IMR-90 (cell line): Measurements from ENCODE around the gene NQO2. TPM values are rescaled to one million over a fixed set of nuclear protein-coding genes. Genes with fewer than 3 reads are reported as not detected.

ENCODE experiments used
- ATAC-seq: fragments of 200-7000 bp; cut with Tn5 transposase; 2 replicates; pipeline ENCODE4 v1.9.1; 2020; ENCODE audit warnings: low read depth, mild to moderate bottlenecking, moderate library complexity
- BruUV-seq: library from RNA; stranded (reverse); fragments of 400-500 nt; replicated peaks from 2 replicates; lab custom pipeline; 2021; lab: Mats Ljungman, UMichigan
- CTCF ChIA-PET: fragments of 300-600 bp; formaldehyde crosslinking; extraction: SDS; loops from one replicate; lab custom pipeline; 2021; ENCODE audit warnings: antibody characterized with exemption; lab: Yijun Ruan, JAX
- POLR2A ChIA-PET: fragments of 300-600 bp; sonication (Branson Sonifier 250); formaldehyde crosslinking; loops from one replicate; lab custom pipeline; 2022; ENCODE audit warnings: antibody characterized with exemption; ENCODE audit not compliant: unreplicated experiment; lab: Charles Lee
- DNase-seq: peaks from one replicate; pipeline ENCODE4 v3.0.0; 2013
- H2AFZ ChIP-seq: replicated peaks from 2 replicates; pipeline ENCODE3; 2013; ENCODE audit warnings: low read length, mild to moderate bottlenecking; ENCODE audit not compliant: poor library complexity
- H2AK5ac ChIP-seq: 2 replicates; pipeline ENCODE4 v1.6.1; 2013; ENCODE audit warnings: low read depth, low read length, inconsistent platforms
- H2AK9ac ChIP-seq: replicated peaks from 2 replicates; pipeline ENCODE3; 2013; ENCODE audit warnings: mild to moderate bottlenecking, low read depth, low read length, moderate library complexity; ENCODE audit not compliant: poor library complexity
- H2BK120ac ChIP-seq: 2 replicates; pipeline ENCODE4 v1.6.1; 2013; ENCODE audit warnings: low read depth, low read length, inconsistent platforms
- H2BK15ac ChIP-seq: 3 replicates; pipeline ENCODE4 v1.6.1; 2013; ENCODE audit warnings: low read depth, low read length, inconsistent platforms
- H2BK20ac ChIP-seq: 2 replicates; pipeline ENCODE4 v1.6.1; 2013; ENCODE audit warnings: low read depth, mild to moderate bottlenecking, inconsistent platforms, low read length, moderate library complexity
- H2BK5ac ChIP-seq: 2 replicates; pipeline ENCODE4 v1.6.1; 2013; ENCODE audit warnings: mild to moderate bottlenecking, low read depth, low read length, inconsistent platforms; ENCODE audit not compliant: poor library complexity, severe bottlenecking
- H3K14ac ChIP-seq: replicated peaks from 2 replicates; pipeline ENCODE4 v1.6.1; 2013; ENCODE audit warnings: low read depth, low read length, inconsistent platforms
- H3K18ac ChIP-seq: 2 replicates; pipeline ENCODE4 v1.6.1; 2013; ENCODE audit warnings: low read depth, low read length, control low read depth
- H3K23ac ChIP-seq: 2 replicates; pipeline ENCODE4 v1.6.1; 2013; ENCODE audit warnings: low read depth, low read length, inconsistent platforms
- H3K27ac ChIP-seq: 2 replicates; pipeline ENCODE4 v1.5.1; 2013; ENCODE audit warnings: mild to moderate bottlenecking, control low read depth, low read length; ENCODE audit not compliant: insufficient read depth
- H3K27me3 ChIP-seq: 2 replicates; pipeline ENCODE4 v1.6.1; 2013; ENCODE audit warnings: low read length; ENCODE audit not compliant: control insufficient read depth, insufficient read depth
- H3K36me3 ChIP-seq: 2 replicates; pipeline ENCODE4 v1.6.1; 2013; ENCODE audit warnings: low read length, mixed read lengths; ENCODE audit not compliant: control insufficient read depth, insufficient read depth
- H3K4ac ChIP-seq: 2 replicates; pipeline ENCODE4 v1.6.1; 2013; ENCODE audit warnings: low read depth, low read length, inconsistent platforms
- H3K4me1 ChIP-seq: 2 replicates; pipeline ENCODE4 v1.6.1; 2013; ENCODE audit warnings: low read length, mixed read lengths; ENCODE audit not compliant: control insufficient read depth, insufficient read depth
- H3K4me2 ChIP-seq: 2 replicates; pipeline ENCODE4 v1.6.1; 2013; ENCODE audit warnings: low read depth, mild to moderate bottlenecking, control low read depth, low read length, moderate library complexity
- H3K4me3 ChIP-seq: 2 replicates; pipeline ENCODE4 v1.5.1; 2013; ENCODE audit warnings: low read depth, mild to moderate bottlenecking, control low read depth, low read length, moderate library complexity; ENCODE audit not compliant: insufficient read depth
- H3K56ac ChIP-seq: 2 replicates; pipeline ENCODE4 v1.6.1; 2013; ENCODE audit warnings: low read length, inconsistent platforms; ENCODE audit not compliant: insufficient read depth; ENCODE audit errors: extremely low read depth
- H3K79me1 ChIP-seq, 2 experiments: 2 replicates each; pipeline ENCODE4 v1.6.1; 2013; ENCODE audit warnings: low read length in 2 of 2, inconsistent platforms in 1 of 2, low read depth in 1 of 2
- H3K9ac ChIP-seq: 2 replicates; pipeline ENCODE4 v1.6.1; 2013; ENCODE audit warnings: low read depth, low read length, control low read depth
- H3K9me1 ChIP-seq: 2 replicates; pipeline ENCODE4 v1.6.1; 2013; ENCODE audit warnings: low read length, inconsistent platforms; ENCODE audit not compliant: insufficient read depth
- H3K9me3 ChIP-seq: 2 replicates; pipeline ENCODE4 v1.6.1; 2013; ENCODE audit warnings: low read length; ENCODE audit not compliant: control insufficient read depth, insufficient read depth
- H4K20me1 ChIP-seq: 2 replicates; pipeline ENCODE4 v1.6.1; 2013; ENCODE audit warnings: low read length, inconsistent platforms; ENCODE audit not compliant: insufficient read depth
- H4K5ac ChIP-seq: 2 replicates; pipeline ENCODE4 v1.6.1; 2013; ENCODE audit warnings: mild to moderate bottlenecking, low read depth, low read length, control low read depth
- H4K8ac ChIP-seq, 2 experiments: 2 replicates each; pipeline ENCODE4 v1.6.1; 2013; ENCODE audit warnings: low read depth in 2 of 2, low read length in 2 of 2, control low read depth in 1 of 2, inconsistent platforms in 1 of 2
- H4K91ac ChIP-seq: 2 replicates; pipeline ENCODE4 v1.6.1; 2013; ENCODE audit warnings: low read depth, low read length, inconsistent platforms; ENCODE audit not compliant: insufficient read depth
- BHLHE40 ChIP-seq: fragments of 150-350 bp; IDR thresholded peaks from 2 replicates; pipeline ENCODE4 v1.6.1; 2016; ENCODE audit warnings: mild to moderate bottlenecking, low read depth, low read length
- FOS ChIP-seq: fragments of 150-350 bp; IDR thresholded peaks from 2 replicates; pipeline ENCODE4 v1.6.1; 2016; ENCODE audit warnings: low read depth, low read length
- MAZ ChIP-seq: IDR thresholded peaks from 2 replicates; pipeline ENCODE4 v1.6.1; 2012; ENCODE audit warnings: low read depth, mild to moderate bottlenecking, low read length, improper control_type of control experiment, moderate library complexity, borderline replicate concordance
- MXI1 ChIP-seq: IDR thresholded peaks from 2 replicates; pipeline ENCODE4 v1.6.1; 2012; ENCODE audit warnings: low read depth, mild to moderate bottlenecking, low read length, moderate library complexity, borderline replicate concordance
- RAD21 ChIP-seq: IDR thresholded peaks from 2 replicates; pipeline ENCODE4 v1.6.1; 2012; ENCODE audit warnings: low read length, improper control_type of control experiment
- RCOR1 ChIP-seq: IDR thresholded peaks from 2 replicates; pipeline ENCODE4 v1.6.1; 2012; ENCODE audit warnings: mild to moderate bottlenecking, low read length, improper control_type of control experiment; ENCODE audit not compliant: insufficient replicate concordance
- WGBS, 2 experiments: methylation state at CpG; one replicate each; pipeline versions ENCODE4 v1.1.5 to v1.1.7; 2013; ENCODE audit warnings: missing lambda C conversion rate in 2 of 2; ENCODE audit not compliant: insufficient read length in 1 of 2; ENCODE audit errors: extremely low coverage in 2 of 2; 5-methylcytosine and 5-hydroxymethylcytosine counted together
- dilution Hi-C: fragments of 300-500 bp; cut with HindIII; formaldehyde crosslinking; loops from one replicate; pipeline ENCODE4 v1.14.3; 2018; ENCODE audit warnings: low sequenced_read_pairs; ENCODE audit not compliant: unreplicated experiment
- in situ Hi-C: fragments of 300-500 bp; cut with MboI; formaldehyde crosslinking; loops from 3 replicates; pipeline ENCODE4 v1.14.3; 2019; ENCODE audit warnings: low sequenced_read_pairs, inconsistent platforms, mixed read lengths
- intact Hi-C: fragments of 100-400 bp; cut with micrococcal nuclease; formaldehyde crosslinking; loops from 2 replicates; pipeline ENCODE4 v1.10.0; 2022
- polyA plus RNA-seq, 3 experiments: library from polyadenylated mRNA; depleted of rRNA; stranded (reverse); fragments of >200 nt; gene quantifications; 2 replicates each; pipeline ENCODE4 v1.2.3, GENCODE V29; 2012; ENCODE audit warnings: low replicate concordance in 1 of 3
- total RNA-seq: library from RNA; depleted of rRNA; stranded (reverse); fragments of >200 nt; gene quantifications from 2 replicates; pipeline ENCODE4 v1.2.3, GENCODE V29; 2012

Gene NQO2
- total and polyA plus RNA-seq, 2 of the 4 experiments (the other 2 are of a cell fraction), result 42.5 to 72.1 TPM

DNA sequence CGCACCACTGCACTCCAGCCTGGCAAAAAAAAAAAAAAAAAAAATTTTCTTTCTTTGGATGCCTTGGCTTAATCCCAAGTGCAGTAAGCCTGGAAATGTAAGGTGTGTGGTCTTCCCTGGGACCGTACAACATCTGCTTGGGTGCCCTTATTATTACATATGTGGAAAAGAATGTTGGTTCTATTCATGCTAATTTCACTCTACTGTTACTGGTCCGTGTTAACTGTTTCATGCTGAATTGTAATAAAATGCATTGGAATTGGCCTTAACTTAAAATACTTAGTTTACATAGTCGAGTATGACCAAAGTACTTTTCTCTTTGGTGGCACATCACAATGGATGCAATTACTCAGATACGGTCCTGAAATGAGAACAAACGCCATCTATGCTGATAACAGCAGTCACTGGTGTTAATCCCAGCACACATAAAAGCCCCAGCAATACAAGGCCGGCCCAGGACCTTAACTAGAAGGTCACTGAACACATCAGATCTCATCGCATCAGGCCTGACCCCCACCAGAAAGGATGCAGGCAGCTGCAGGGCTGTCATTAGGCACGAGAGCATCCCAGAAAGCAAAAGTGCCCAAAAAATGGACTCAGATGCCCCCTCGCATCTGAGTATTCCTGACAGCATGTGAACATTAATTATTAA is 29.5 kb upstream of the NQO2 start (continued):
- TF ChIP-seq BHLHE40, result no peak

DNA sequence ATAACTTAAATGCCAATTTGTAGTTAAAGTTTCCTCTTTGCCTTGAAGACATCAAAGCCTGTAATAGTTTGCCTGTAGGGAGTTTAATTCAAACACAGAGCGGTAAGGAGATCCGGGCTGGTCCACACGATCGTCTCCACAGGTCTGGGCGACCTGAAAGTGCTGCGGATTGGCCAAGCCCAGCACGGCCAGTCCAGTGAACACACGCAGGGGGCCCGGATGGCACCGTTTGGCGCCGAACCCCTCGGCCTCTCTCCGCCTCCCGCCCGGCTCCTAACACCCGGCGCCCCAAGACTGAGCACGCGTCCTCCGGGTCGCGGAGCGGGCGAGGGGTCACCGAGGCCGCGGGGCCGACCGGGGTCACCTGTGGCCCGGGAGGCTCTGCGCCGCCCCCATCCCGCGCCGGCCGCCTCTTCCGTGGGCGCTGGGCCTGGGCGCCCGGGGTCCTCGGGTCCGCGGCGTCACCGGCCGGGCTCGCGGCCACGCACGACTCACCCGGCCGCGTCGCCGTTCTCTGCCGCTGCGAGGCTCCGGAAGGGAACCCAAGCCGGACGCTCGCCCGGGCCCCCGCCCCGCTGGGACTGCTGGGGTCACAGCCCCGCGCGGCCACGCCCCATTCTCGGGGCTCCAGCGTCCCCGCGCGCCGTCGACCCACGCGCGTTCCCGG is 28.8 kb upstream of the NQO2 start:
- Histone ChIP-seq H3K27ac (peak overlapping the region; percentile 78), H3K4me1 (peaks cover 3% of the 10 kb centered on the region; the same call in 1 of the 2 replicates), H2AK9ac (peak overlapping the region; percentile 83), H3K27me3 (no peaks in the 10 kb centered on the region), H3K56ac (peak overlapping the region; percentile 20; the same call in 1 of the 2 replicates), H3K9ac (peak overlapping the region; percentile 36), H2BK5ac (peak overlapping the region; percentile 51), H3K23ac (peak overlapping the region; percentile 69), H4K5ac (peak overlapping the region; percentile 50; the same call in 1 of the 2 replicates), H3K36me3 (peaks cover 3% of the 10 kb centered on the region; the same call in 1 of the 2 replicates), H2AFZ (peak overlapping the region; percentile 86), H3K14ac (0 out of 2 replicates have a peak overlapping the region, but pooled peaks have one; percentile 10), H4K91ac (peak overlapping the region; percentile 43), H4K20me1 (peaks cover 20% of the 10 kb centered on the region; the same call in 1 of the 2 replicates), H3K4me3 (peak overlapping the region; percentile 42), H3K9me1 (peaks cover 7% of the 10 kb centered on the region), H3K79me1 (peaks cover 18 to 62% of the 10 kb centered on the region in 2 experiments; a peak in 3 of 4 replicates), H2BK20ac (no peak overlapping the region), H2AK5ac (0 out of 2 replicates have a peak overlapping the region, but pooled peaks have one; percentile 3), H4K8ac (peak overlapping the region; percentile 36 to 86; a peak in 2 of 4 replicates), H3K4ac (peak overlapping the region; percentile 38), H3K9me3 (no peaks in the 10 kb centered on the region), H3K18ac (no peak overlapping the region), H2BK120ac (no peak overlapping the region), H2BK15ac (no peak overlapping the region), H3K4me2 (peak overlapping the region; percentile 73)
- ChIA-PET CTCF (no interaction called here), POLR2A (interaction anchor here (1.2 kb wide), 1 partner anchor 16 kb away, joined by 4 read pairs; no protein-coding TSS in a partner anchor)
- BruUV-seq, result no TSS peak
- WGBS, 2 experiments, result 0% methylated on average over 44 of the region's 80 CpGs; no CpG with 5 or more reads in 1 of the 2 experiments
- intact Hi-C loops (loop anchor here (1.0 to 2.0 kb wide), 3 partner anchors 11 to 18 kb away; no protein-coding TSS in a partner anchor), dilution Hi-C loops (no loop called here), in situ Hi-C loops (no loop called here)
- ATAC-seq (peak; percentile 82), DNase-seq (peak; percentile 49)
- TF ChIP-seq RAD21 (no peak), MXI1 (no peak), MAZ (peak; percentile 51; the same call in 1 of the 2 replicates), RCOR1 (no peak), FOS (no peak)
